Tibial nerve (tissue), 4 donors: ENCODE measurements around the gene CBL. TPM values are rescaled to one million over a fixed set of nuclear protein-coding genes. Genes with fewer than 3 reads are reported as not detected.

ENCODE experiments used
- DNase-seq, 2 donors: peaks; one replicate each; pipeline ENCODE4 v3.0.0-alpha.2; 2019; ENCODE audit warnings: low spot score in 2 of 2
- H3K27ac ChIP-seq, 4 donors: fragments of 200-600 bp; sonication (generic) in 3 of 4; one replicate each; pipeline ENCODE4 v1.5.1; 2017 to 2019; ENCODE audit warnings: mild to moderate bottlenecking in 1 of 4
- H3K27me3 ChIP-seq, 2 donors: fragments of 200-600 bp; sonication (generic) in 1 of 2; one replicate each; pipeline versions ENCODE4 v1.5.1 to v1.6.0; 2017 to 2019
- H3K36me3 ChIP-seq, 3 donors: fragments of 200-600 bp; sonication (generic); one replicate each; pipeline ENCODE4 v1.5.1; 2018 to 2019
- H3K4me1 ChIP-seq, 4 donors: fragments of 200-600 bp; sonication (generic) in 3 of 4; one replicate each; pipeline ENCODE4 v1.5.1; 2017 to 2019
- H3K4me3 ChIP-seq, 4 donors: fragments of 200-600 bp; sonication (generic) in 3 of 4; one replicate each; pipeline ENCODE4 v1.5.1; 2017 to 2019; ENCODE audit warnings: mild to moderate bottlenecking in 1 of 4, moderate library complexity in 1 of 4
- H3K9me3 ChIP-seq, 4 donors: fragments of 200-600 bp; sonication (generic) in 3 of 4; one replicate each; pipeline ENCODE4 v1.5.1; 2017 to 2019
- EP300 ChIP-seq, 2 donors: sonication (generic); formaldehyde crosslinking; IDR thresholded peaks; one replicate each; pipeline ENCODE4 v1.6.1; 2017; ENCODE audit warnings: antibody characterized with exemption in 2 of 2, mild to moderate bottlenecking in 1 of 2
- POLR2A ChIP-seq, 2 donors: fragments of 450-650 bp; IDR thresholded peaks; one replicate each; pipeline ENCODE4 v1.6.1; 2017; ENCODE audit warnings: antibody characterized with exemption in 2 of 2, mild to moderate bottlenecking in 2 of 2, moderate library complexity in 2 of 2
- WGBS, 2 donors: methylation state at CpG; one replicate each; pipeline ENCODE4 v1.1.5; 2018; 5-methylcytosine and 5-hydroxymethylcytosine counted together
- total RNA-seq, 4 donors: library from RNA; depleted of rRNA; stranded (reverse); fragments of >200 nt; gene quantifications; one replicate each; pipeline ENCODE4 v1.1.0, GENCODE V29; 2016
- TF ChIP-seq, protein P1 (sequence below), 5 experiments: fragments of 200-600 bp in 3 of 5; fragments of 450-650 bp in 2 of 5; sonication (generic) in 3 of 5; IDR thresholded peaks; one replicate each; pipeline ENCODE4 v1.5.1; 2016 to 2019; ENCODE audit warnings: antibody characterized with exemption in 5 of 5, mild to moderate bottlenecking in 3 of 5, moderate library complexity in 2 of 5

The CBL gene
- total RNA-seq, 4 donors from 2014 or later, result 14.2 to 19.2 (median 16.0) TPM

DNA sequence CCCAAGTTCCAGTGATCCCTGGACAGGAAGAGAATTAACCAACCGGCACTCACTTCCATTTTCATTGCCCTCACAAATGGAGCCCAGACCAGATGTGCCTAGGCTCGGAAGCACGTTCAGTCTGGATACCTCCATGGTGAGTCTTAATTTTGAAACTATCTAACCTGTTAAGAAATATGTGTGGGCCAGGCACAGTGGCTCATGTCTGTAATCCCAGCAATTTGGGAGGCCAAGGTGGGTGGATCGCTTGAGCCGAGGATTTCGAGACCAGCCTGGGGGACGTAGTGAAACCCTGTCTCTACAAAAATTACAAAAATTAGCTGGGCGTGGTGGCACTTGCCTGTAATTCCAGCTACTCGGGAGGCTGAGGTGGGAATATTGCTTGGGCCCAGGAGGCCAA is 79.3 kb downstream of the CBL start:
- TF ChIP-seq EP300 (IDR thresholded peaks at IDR 0.05) (no peak), POLR2A (IDR thresholded peaks at IDR 0.05) (no peak)
- TF ChIP-seq, protein P1, sequence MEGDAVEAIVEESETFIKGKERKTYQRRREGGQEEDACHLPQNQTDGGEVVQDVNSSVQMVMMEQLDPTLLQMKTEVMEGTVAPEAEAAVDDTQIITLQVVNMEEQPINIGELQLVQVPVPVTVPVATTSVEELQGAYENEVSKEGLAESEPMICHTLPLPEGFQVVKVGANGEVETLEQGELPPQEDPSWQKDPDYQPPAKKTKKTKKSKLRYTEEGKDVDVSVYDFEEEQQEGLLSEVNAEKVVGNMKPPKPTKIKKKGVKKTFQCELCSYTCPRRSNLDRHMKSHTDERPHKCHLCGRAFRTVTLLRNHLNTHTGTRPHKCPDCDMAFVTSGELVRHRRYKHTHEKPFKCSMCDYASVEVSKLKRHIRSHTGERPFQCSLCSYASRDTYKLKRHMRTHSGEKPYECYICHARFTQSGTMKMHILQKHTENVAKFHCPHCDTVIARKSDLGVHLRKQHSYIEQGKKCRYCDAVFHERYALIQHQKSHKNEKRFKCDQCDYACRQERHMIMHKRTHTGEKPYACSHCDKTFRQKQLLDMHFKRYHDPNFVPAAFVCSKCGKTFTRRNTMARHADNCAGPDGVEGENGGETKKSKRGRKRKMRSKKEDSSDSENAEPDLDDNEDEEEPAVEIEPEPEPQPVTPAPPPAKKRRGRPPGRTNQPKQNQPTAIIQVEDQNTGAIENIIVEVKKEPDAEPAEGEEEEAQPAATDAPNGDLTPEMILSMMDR (IDR thresholded peaks at IDR 0.05), result no peak
- H3K27ac ChIP-seq, result peak overlapping the region in 1 of 4 donors; percentile 36
- peaks cover 0 to 8% (median 0%) of the 10 kb centered on the region in 4 donors for H3K4me1 ChIP-seq
- peaks cover 0 to 54% (median 9%) of the 10 kb centered on the region in 3 donors for H3K36me3 ChIP-seq
- no peaks in the 10 kb centered on the region for H3K9me3 ChIP-seq
- H3K4me3 ChIP-seq, result no peak overlapping the region
- no peak for DNase-seq
- 91 to 95% methylated on average over 9 of the region's 9 CpGs for WGBS, 2 donors
- H3K27me3 ChIP-seq, result no peaks in the 10 kb centered on the region

- TF ChIP-seq EP300 (IDR thresholded peaks at IDR 0.05), result no peak
- TF ChIP-seq, protein P1 (IDR thresholded peaks at IDR 0.05), result no peak
- TF ChIP-seq POLR2A (IDR thresholded peaks at IDR 0.05), result no peak
- DNase-seq, result no peak
- H3K36me3 ChIP-seq, result peaks cover 0 to 73% (median 19%) of the 10 kb centered on the region in 3 donors
- H3K27me3 ChIP-seq, result no peaks in the 10 kb centered on the region
- H3K4me3 ChIP-seq, result no peak overlapping the region
- 92 to 95% methylated on average over 3 of the region's 3 CpGs for WGBS, 2 donors
- peaks cover 0 to 11% (median 2%) of the 10 kb centered on the region in 4 donors for H3K9me3 ChIP-seq
- H3K27ac ChIP-seq, result no peak overlapping the region
- H3K4me1 ChIP-seq, result peaks cover 0 to 8% (median 0%) of the 10 kb centered on the region in 4 donors
Observed at GRCh38 chr11:119288219-119288618, 82.1 kb downstream of the CBL start.

DNA sequence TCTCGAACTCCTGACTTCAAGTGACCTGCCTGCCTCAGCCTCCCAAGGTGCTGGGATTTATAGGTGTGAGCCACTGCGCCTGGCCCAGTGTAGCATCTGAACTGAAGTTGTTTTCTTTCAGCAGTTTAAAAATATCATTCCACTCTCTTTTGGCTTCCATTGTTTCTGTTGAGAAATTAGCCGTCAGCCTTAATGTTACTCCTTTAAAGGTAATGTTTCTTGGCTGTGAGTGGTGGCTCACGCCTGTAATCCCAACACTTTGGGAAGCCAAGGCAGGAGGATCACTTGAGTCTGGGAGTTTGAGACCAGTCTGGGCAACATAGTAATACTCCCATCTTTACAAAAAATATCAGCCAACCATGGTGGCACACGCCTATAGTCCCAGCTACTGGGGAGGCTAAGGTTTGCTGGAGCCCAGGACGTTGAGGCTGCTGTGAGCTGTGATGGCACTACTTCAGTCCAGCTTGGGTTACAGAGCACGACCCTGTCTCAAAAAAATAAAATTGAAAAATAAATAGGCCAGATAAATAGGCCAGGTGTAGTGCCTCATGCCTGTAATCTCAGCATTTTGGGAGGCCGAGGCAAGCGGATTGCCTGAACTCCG is 84.9 kb downstream of the CBL start:
- no peaks in the 10 kb centered on the region for H3K27me3 ChIP-seq
- no peak overlapping the region for H3K27ac ChIP-seq
- TF ChIP-seq POLR2A (IDR thresholded peaks at IDR 0.05), result no peak
- H3K36me3 ChIP-seq, result peaks cover 0 to 66% (median 9%) of the 10 kb centered on the region in 3 donors
- no peak overlapping the region for H3K4me3 ChIP-seq
- no peak for DNase-seq
- H3K9me3 ChIP-seq, result peaks cover 0 to 11% (median 2%) of the 10 kb centered on the region in 4 donors
- 97% methylated on average over 10 of the region's 10 CpGs for WGBS, 2 donors
- no peaks in the 10 kb centered on the region for H3K4me1 ChIP-seq

DNA sequence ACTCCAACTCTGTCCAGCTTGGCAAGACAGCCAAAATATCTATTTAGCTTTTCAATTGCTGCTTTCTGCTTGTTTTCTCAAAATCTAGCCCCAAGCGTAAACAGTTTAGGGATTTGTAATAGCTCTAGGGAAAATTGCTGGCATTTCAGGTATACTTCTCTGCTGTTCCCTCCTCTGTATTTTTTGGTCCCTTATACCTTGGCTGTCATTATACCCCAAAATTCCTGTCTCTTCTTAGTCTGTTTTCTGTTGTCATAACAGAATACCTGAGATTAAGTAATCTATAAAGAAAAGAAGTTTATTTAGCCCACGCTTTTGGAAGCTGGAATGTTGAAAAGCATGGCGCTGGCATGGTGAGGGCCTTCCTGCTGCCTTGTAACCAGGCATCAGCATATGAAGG is 87.3 kb downstream of the CBL start:
- Histone ChIP-seq H3K9me3 (peaks cover 0 to 11% (median 2%) of the 10 kb centered on the region in 4 donors), H3K27ac (no peak overlapping the region), H3K4me1 (peaks cover 0 to 7% (median 0%) of the 10 kb centered on the region in 4 donors), H3K27me3 (no peaks in the 10 kb centered on the region), H3K4me3 (no peak overlapping the region), H3K36me3 (peaks cover 0 to 60% (median 9%) of the 10 kb centered on the region in 3 donors)
- DNase-seq, result no peak
- TF ChIP-seq, protein P1 (IDR thresholded peaks at IDR 0.05), result no peak
- TF ChIP-seq EP300 (IDR thresholded peaks at IDR 0.05), result no peak
- no peak for TF ChIP-seq POLR2A (IDR thresholded peaks at IDR 0.05)
- 96 to 99% methylated on average over 3 of the region's 3 CpGs for WGBS, 2 donors

GRCh38 chr11:119295178-119295577 is 89.0 kb downstream of the CBL start:
- Histone ChIP-seq H3K36me3 (peaks cover 0 to 64% (median 15%) of the 10 kb centered on the region in 3 donors), H3K9me3 (peaks cover 0 to 11% (median 2%) of the 10 kb centered on the region in 4 donors), H3K27ac (no peak overlapping the region), H3K4me3 (no peak overlapping the region), H3K27me3 (no peaks in the 10 kb centered on the region), H3K4me1 (peaks cover 0 to 13% (median 0%) of the 10 kb centered on the region in 4 donors)
- TF ChIP-seq, protein P1 (IDR thresholded peaks at IDR 0.05), result no peak
- TF ChIP-seq POLR2A (IDR thresholded peaks at IDR 0.05) (no peak), EP300 (IDR thresholded peaks at IDR 0.05) (no peak)
- WGBS, 2 donors, result 40 to 42% methylated on average over 3 of the region's 3 CpGs
- no peak for DNase-seq
